HepG2 (cell line): ENCODE measurements around the gene WDR91.

ENCODE experiments used
- ZFP82 ChIP-seq: sonication (generic); formaldehyde crosslinking; IDR thresholded peaks from 2 replicates; pipeline ENCODE4 v1.5.1; 2020; ENCODE audit warnings: mild to moderate bottlenecking, missing genetic modification reagents, borderline replicate concordance
- ZNF20 ChIP-seq: sonication (generic); formaldehyde crosslinking; IDR thresholded peaks from 2 replicates; pipeline ENCODE4 v1.4.0; 2020; ENCODE audit warnings: mild to moderate bottlenecking, moderate library complexity, missing genetic modification reagents
- ZNF614 ChIP-seq: IDR thresholded peaks from 2 replicates; pipeline ENCODE4 v1.6.1; 2018; ENCODE audit warnings: missing biosample characterization, missing genetic modification reagents, inconsistent platforms, borderline replicate concordance
- TF ChIP-seq, protein P1 (sequence below): sonication (generic); formaldehyde crosslinking; IDR thresholded peaks from 2 replicates; pipeline ENCODE4 v1.5.0; 2020; ENCODE audit warnings: mild to moderate bottlenecking, missing genetic modification reagents, moderate library complexity

DNA sequence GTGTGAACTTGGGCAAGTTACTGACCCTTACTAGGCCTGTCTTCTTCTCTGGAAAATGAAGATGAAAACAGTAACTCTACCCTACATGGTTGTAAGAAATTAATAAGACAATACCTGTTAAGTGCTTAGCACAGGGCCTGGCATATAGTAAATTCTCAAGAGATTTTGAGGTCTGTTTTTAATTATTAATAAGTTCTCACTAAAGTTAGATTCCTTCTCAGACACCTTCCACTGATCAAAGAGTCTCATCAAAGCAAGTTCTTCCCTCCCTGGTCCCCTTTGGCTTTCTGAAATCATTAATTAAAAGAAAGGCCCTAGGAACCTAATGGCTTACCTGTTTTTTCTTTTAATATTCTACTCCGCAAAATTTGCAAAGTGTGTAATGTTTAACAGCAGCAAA, 58.9 kb downstream of the WDR91 start:
- no peak for TF ChIP-seq ZNF20 (CRISPR knock-in tag)
- TF ChIP-seq ZNF614 (CRISPR knock-in tag), result no peak
- TF ChIP-seq, protein P1, sequence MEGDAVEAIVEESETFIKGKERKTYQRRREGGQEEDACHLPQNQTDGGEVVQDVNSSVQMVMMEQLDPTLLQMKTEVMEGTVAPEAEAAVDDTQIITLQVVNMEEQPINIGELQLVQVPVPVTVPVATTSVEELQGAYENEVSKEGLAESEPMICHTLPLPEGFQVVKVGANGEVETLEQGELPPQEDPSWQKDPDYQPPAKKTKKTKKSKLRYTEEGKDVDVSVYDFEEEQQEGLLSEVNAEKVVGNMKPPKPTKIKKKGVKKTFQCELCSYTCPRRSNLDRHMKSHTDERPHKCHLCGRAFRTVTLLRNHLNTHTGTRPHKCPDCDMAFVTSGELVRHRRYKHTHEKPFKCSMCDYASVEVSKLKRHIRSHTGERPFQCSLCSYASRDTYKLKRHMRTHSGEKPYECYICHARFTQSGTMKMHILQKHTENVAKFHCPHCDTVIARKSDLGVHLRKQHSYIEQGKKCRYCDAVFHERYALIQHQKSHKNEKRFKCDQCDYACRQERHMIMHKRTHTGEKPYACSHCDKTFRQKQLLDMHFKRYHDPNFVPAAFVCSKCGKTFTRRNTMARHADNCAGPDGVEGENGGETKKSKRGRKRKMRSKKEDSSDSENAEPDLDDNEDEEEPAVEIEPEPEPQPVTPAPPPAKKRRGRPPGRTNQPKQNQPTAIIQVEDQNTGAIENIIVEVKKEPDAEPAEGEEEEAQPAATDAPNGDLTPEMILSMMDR (CRISPR knock-in tag), result no peak
- TF ChIP-seq ZFP82 (CRISPR knock-in tag), result no peak
